GM20431 (cell line): ENCODE measurements around the gene ICAM3.

Experiments used
- in situ Hi-C: fragments of 300-500 bp; cut with MseI, MboI; formaldehyde crosslinking; loops from one replicate; pipeline ENCODE4 v1.15.0; 2020; ENCODE audit warnings: low sequenced_read_pairs; ENCODE audit not compliant: unreplicated experiment

ICAM3 gene

GRCh38 chr19:10321874-10322835 is 17.3 kb downstream of the ICAM3 start:
- in situ Hi-C loops: no loop called here

DNA sequence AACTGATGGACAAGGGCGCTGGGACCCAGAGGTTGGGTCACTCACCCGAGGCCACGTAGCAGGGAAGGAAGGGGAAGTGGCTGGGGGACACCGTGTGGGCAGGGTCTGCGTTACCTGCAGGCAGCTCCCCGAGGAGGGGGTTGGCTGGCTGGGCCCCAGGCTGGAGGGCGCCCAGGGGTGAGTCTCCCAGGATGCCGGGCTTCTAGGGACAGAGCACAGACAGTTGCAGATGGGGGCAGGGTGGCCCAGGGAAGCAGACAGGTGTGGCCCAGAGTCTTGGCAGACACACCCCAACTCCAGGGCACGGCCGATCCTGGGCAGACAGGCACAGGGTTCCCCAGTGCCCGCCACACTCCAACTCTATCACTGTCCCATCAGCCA is 18.0 kb downstream of the ICAM3 start:
- in situ Hi-C loops: no loop called here

- in situ Hi-C loops: no loop called here
These were observed 18.6 kb downstream of the ICAM3 start for GRCh38 chr19:10320602-10321416.

DNA sequence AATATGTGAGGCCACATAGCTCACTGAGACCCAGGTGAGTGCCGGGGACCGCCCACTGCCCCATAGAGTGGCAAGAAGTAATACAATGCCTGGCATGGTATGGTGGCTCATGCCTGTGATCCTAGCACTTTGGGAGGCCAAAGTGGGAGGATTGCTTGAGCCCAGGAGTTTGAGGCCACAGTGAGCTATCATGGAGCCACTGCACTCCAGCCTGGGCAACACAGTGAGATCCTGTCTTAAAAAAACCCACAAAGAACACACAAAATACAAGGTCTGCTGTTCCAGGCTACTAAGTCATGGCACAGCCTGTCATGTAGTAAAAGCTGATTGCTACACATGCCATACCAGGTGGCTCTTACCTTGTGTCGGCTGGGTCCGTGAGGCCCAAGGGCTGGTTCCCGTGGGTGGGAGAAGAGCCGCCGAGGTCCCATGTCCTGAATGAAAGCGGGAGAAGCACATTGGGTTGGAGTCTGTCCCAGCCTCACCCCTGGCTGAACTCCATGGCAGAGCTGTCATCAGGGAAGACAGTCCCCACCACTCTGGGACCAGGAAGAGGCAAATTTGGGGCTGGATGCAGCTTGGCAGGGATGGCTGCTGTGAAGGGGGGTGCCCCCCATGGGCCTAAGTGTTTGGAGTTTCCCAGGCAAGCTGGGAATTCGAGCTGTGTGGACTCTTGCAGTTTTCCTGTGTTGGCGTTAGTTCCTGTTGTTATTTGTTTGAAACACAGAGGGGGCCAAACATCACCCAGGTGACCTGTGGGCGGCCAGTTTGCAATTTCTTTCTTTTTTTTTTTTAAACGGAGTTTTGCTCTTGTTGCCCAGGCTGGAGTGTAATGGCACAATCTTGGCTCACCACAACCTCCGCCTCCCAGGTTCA is 20.4 kb downstream of the ICAM3 start:
- in situ Hi-C loops: no loop called here

DNA sequence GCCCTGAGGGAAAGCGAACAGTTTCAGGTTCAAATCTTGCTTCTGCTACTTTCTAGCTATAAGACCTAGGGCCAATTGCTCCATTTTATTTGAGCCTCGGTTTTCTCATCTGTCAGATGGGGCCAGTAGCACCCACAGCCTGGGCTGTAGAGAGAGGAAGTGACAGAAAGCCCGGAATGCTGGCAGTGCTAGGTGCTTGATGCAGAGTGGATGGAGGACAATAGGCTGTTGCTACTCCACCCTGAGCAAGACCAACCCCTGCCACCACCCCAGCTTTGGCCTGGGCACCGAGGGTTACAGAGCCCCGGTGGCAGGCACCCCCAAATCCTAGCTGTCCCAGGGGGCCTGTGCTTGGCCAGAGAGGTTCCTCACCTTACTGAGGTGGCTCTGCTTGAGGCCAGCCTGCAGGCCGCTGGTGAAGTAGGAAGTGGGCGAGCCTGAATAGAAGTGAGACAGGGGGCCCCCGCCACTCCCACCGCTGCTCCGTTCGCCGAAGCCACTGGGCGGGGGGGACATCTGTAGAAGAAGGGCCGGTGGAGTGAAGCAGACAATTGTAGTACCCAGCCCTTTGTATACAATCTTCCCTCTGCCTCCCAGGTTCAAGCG is 21.5 kb downstream of the ICAM3 start:
- in situ Hi-C loops: no loop called here

DNA sequence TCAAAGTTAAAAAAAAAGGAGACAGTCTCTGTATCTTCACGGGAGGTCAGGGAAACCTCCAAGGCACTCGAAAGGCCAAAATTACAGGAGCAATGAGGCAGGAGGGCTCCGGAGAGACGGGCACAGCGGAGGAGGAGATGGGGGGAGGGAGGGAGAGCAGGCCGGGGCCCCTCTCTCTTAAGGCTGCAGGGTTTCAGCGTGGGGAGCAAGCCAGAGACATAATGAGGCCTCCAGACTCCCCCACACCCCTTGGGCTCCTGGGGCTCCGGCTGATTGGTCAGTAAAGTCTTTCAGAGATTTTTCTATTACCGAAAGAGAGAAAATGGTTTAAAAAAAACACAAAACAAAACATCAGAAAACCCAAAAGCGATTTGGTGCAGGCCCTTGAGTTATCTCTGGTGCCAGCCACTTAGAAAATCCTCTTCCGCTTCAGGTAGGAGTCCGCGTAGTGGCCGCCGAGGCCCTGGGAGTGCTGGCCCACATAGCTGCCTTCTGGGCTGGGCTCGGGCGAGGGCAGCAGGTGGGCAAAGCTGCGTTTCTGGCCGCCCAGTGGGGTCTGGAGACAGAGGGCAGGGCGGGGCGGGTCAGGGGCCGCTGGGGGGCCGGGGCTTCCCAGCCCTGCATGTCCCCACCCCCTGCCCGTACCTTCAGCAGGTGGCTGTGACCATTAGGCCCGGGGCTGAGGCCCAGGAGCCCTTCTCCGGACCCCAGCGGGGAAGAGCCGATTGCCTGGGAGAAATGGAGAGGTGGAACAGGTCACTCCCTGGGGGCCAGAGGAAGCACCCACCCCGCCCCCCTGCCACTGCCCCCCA is 22.2 kb downstream of the ICAM3 start:
- in situ Hi-C loops: no loop called here

GRCh38 chr19:10316229-10317044 is 23.0 kb downstream of the ICAM3 start:
- in situ Hi-C loops: no loop called here

DNA sequence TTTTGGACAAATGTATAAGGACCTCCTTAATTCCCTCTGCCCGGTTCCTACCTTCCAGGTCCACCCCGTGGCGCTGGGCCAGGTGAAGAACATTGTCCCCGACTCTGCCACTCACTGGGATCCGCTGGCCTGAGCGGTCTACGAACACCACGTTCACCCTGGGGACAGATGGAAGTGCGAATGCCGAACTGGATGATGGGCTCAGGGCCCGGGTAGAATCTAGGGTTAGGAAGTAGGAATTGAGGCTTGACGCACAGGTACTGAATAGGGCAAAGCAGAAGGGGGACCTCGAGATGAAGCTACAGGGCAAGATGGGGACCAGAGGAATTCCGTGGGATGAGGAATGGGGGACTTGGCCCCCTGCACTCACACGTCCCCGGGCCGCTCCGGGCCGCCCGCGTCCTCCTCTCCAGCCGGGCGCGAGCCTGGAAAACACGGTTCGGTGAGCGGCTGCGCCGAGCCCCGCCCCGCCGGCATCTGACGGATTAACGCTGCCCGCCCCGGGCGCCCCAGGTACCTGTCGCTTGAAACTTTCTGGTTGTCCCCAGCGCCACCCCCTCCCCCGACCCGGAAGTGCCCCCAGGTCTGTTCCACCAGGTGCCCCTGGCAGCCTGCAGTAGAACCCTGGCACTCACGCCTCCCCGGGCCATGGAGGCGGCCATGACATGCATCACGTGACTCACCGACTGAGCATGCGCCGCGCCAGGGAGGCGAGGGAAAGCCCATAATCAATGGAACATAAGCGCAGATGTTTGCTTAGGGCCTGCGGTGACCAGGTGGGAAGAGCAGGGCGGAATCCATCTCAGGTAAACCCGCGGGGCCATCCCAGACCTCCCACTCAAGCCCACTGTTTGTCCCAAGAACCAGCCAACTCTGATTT is 23.8 kb downstream of the ICAM3 start, which contains the start of gene FDX2:
Gene FDX2 (minus strand): TSS at position 681 of the 880 bp plus-strand sequence. CDS start 19 bp downstream, at position 662.
- in situ Hi-C loops: no loop called here

DNA sequence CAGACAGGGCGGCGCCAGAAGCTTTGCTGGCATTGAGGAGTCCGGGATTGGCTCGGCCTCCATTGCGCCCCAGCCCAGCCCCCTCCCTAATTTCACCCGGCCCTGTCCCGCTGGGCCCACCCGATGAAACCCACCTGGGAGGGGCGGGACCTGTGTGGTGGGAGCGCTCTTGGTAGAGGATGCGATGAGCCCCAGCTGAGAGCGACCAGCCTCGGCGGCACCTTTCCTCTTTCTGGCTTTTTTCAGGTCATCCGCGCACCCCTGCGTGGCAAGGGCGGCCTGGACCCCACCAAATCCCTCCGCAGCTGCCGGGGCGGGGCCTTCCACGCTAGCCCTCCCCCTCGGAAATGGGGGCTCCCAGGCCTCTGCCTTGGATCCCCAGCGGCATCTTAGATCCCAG is 30.0 kb downstream of the ICAM3 start, which contains the start of gene ZGLP1:
Gene ZGLP1 (minus strand): TSS at position 393 of the 400 bp plus-strand sequence.
- in situ Hi-C loops: no loop called here

DNA sequence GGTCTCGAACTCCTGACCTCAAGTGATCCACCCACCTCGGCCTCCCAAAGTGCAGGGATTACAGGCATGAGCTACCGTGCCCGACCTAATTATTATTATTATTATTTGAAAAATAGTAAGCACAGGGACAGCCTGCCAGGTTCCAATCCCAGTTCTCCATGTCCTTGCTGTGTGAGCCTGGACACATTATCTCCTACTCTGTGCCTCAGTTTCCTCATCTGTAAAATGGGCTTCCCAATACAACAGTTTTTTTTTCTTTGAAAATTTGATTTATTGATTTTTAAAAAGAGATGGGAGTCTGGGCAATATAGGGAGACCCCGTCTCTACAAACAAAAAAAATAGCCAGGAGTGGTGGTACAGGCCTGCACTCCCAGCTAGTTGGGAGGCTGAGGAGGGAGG is 33.1 kb downstream of the ICAM3 start:
- in situ Hi-C loops: no loop called here

- in situ Hi-C loops: no loop called here
These were observed 34.2 kb downstream of the ICAM3 start for GRCh38 chr19:10305139-10305806.

DNA sequence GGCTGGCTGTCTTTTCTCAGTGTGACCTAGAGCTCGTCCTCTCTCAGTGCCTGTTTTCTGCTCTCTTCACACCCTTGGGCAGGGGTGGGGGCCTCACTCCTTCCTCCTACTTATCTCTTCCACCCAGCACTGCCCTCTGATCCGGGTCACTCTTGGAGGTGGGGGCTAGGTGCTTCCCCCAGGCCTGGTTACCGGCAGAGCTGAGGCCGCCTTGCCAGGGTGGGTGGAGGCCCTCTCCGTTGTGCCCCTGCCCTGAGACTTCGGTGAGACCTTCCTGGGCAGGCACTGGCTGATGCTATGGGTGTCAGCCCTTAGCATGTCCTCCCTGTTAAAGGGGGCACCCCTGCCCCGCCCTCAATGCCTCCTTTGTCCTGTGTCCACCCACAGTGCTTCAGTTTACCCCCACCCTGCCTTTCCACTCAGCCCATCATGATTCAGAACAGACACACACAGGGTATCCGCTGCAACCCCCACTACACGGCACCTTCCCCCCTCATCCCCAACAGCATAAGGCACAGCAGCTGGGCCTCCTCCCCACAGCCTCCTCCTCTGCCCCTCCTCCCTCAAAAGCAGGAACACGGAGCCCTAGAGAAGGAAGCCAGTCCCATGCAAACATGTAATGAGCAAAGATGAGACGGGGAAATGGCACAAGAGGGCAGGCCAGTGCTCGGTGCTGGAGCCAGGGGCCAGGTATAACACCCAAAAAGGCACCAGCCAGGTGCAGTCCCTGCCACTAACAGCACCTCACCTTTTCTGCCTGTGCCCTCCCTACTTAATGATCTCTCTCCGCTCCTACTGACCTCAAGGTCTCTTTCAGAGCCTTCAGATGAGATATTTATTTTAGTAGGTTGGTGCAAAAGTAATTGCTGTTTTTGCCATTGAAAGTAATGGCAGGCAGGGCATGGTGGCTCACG is 39.6 kb downstream of the ICAM3 start:
- in situ Hi-C loops: no loop called here

DNA sequence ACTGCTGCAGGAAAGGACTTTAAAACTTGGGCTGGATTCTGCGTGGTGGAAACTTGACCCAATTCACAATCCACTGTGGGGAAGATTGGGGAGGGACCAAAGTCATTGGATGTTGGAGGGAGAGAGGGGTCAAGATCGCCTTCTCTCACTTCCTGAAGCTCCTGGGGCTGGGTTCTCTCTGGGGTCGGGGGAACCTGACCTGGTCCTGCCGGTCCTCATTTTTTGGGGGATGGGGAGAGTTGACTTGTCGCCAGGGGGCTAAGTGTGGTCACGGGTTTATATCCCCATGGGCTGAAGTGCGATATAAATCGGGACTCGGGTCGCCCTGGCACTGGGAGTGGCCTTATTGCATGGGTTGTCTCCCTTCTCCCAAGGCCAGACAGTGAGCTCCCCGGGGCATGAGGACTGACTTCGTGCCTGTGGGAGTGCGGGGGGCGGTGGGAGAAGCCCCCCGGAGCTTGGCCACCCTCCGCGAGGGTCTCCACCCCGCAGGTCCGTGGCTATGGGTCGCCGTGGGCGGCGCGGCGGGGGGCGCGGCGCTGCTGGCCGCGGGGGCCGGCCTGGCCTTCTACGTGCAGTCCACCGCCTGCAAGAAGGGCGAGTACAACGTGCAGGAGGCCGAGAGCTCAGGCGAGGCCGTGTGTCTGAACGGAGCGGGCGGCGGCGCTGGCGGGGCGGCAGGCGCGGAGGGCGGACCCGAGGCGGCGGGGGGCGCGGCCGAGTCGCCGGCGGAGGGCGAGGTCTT is 43.4 kb downstream of the ICAM3 start:
- in situ Hi-C loops: no loop called here

- in situ Hi-C loops: no loop called here
These were observed 44.0 kb downstream of the ICAM3 start for GRCh38 chr19:10295305-10295846.

DNA sequence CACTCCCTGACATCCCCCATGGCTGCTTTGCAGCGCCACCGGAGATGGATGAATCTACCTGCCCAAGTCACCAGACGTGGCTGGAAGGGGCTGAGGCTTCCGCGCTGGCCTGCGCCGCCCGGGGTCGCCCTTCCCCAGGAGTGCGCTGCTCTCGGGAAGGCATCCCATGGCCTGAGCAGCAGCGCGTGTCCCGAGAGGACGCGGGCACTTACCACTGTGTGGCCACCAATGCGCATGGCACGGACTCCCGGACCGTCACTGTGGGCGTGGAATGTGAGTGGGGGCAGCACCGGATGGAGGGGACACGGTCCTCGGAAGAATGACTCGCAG is 45.1 kb downstream of the ICAM3 start:
- in situ Hi-C loops: no loop called here
